Thyroid gland (tissue), 4 donors: ENCODE results near the gene ZKSCAN7.

ENCODE experiments used
- POLR2A ChIP-seq, 2 donors: fragments of 450-650 bp; IDR thresholded peaks; one replicate each; pipeline ENCODE4 v1.6.1; 2017; ENCODE audit warnings: antibody characterized with exemption in 2 of 2, mild to moderate bottlenecking in 2 of 2, moderate library complexity in 1 of 2
- TF ChIP-seq, protein P1 (sequence below), 6 experiments: fragments of 200-600 bp in 3 of 6; fragments of 450-650 bp in 3 of 6; sonication (generic) in 3 of 6; IDR thresholded peaks; one replicate each; pipeline ENCODE4 v1.5.1; 2016 to 2019; ENCODE audit warnings: antibody characterized with exemption in 6 of 6, mild to moderate bottlenecking in 2 of 6, inconsistent platforms in 1 of 6, moderate library complexity in 1 of 6

DNA sequence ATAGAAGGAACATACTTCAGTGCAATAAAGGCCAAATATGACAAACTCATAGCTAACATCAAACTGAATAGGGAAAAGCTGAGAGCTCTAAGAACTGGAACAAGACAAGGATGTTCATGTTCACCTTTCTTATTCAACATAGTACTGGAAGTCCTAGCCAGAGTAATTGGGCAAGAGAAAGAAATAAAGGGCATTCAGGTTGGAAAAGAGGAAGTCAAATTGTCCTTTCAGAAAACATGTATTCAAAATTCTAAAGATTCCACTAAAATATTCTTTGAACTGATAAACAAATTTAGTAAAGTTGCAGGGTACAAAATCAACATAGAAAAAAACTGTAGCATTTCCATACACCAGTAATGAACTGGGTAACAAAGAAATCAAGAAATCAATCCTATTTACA lies 57.7 kb downstream of the ZKSCAN7 start:
- TF ChIP-seq, protein P1, sequence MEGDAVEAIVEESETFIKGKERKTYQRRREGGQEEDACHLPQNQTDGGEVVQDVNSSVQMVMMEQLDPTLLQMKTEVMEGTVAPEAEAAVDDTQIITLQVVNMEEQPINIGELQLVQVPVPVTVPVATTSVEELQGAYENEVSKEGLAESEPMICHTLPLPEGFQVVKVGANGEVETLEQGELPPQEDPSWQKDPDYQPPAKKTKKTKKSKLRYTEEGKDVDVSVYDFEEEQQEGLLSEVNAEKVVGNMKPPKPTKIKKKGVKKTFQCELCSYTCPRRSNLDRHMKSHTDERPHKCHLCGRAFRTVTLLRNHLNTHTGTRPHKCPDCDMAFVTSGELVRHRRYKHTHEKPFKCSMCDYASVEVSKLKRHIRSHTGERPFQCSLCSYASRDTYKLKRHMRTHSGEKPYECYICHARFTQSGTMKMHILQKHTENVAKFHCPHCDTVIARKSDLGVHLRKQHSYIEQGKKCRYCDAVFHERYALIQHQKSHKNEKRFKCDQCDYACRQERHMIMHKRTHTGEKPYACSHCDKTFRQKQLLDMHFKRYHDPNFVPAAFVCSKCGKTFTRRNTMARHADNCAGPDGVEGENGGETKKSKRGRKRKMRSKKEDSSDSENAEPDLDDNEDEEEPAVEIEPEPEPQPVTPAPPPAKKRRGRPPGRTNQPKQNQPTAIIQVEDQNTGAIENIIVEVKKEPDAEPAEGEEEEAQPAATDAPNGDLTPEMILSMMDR (IDR thresholded peaks at IDR 0.05) = no peak
- no peak for TF ChIP-seq POLR2A (IDR thresholded peaks at IDR 0.05)
